GM19395 (cell line): ENCODE data around the gene LIPC.

ENCODE experiments used
- ATAC-seq: cut with Tn5 transposase; IDR thresholded peaks from one replicate; pipeline ENCODE4 v1.9.1; 2021; ENCODE audit warnings: mild to moderate bottlenecking, moderate library complexity; ENCODE audit not compliant: unreplicated experiment

LIPC gene

GRCh38 chr15:58431221-58432149 lies at the start of gene LIPC:
Gene LIPC (plus strand): TSS chr15:58431991. CDS start chr15:58432033, 42 bp downstream.
- no peak for ATAC-seq

- no peak for ATAC-seq
Observed at GRCh38 chr15:58383876-58384275, 47.9 kb upstream of the LIPC start.

- ATAC-seq: no peak
Observed at GRCh38 chr15:58384667-58385066, 47.1 kb upstream of the LIPC start.

GRCh38 chr15:58386081-58386480 lies 45.7 kb upstream of the LIPC start:
- ATAC-seq: no peak

GRCh38 chr15:58386641-58387040 lies 45.1 kb upstream of the LIPC start:
- no peak for ATAC-seq

GRCh38 chr15:58387130-58387529 lies 44.7 kb upstream of the LIPC start:
- ATAC-seq: no peak

GRCh38 chr15:58388211-58388610 lies 43.6 kb upstream of the LIPC start:
- ATAC-seq: no peak

GRCh38 chr15:58390118-58390517 lies 41.7 kb upstream of the LIPC start:
- no peak for ATAC-seq

GRCh38 chr15:58390655-58391054 lies 41.1 kb upstream of the LIPC start:
- no peak for ATAC-seq

GRCh38 chr15:58391088-58391487 lies 40.7 kb upstream of the LIPC start:
- no peak for ATAC-seq

GRCh38 chr15:58392141-58392540 lies 39.6 kb upstream of the LIPC start:
- no peak for ATAC-seq

GRCh38 chr15:58392611-58393161 lies 39.1 kb upstream of the LIPC start:
- ATAC-seq: no peak

GRCh38 chr15:58393241-58393662 lies 38.5 kb upstream of the LIPC start:
- no peak for ATAC-seq

- no peak for ATAC-seq
Observed at GRCh38 chr15:58396181-58396580, 35.6 kb upstream of the LIPC start.

GRCh38 chr15:58398071-58398470 lies 33.7 kb upstream of the LIPC start:
- ATAC-seq: no peak

GRCh38 chr15:58398643-58399042 lies 33.1 kb upstream of the LIPC start:
- no peak for ATAC-seq

- ATAC-seq: no peak
Observed at GRCh38 chr15:58399739-58400138, 32.1 kb upstream of the LIPC start.

- no peak for ATAC-seq
Observed at GRCh38 chr15:58401276-58401675, 30.5 kb upstream of the LIPC start.

GRCh38 chr15:58401991-58402649 lies 29.7 kb upstream of the LIPC start:
- ATAC-seq: no peak

- no peak for ATAC-seq
Observed at GRCh38 chr15:58403581-58403980, 28.2 kb upstream of the LIPC start.

GRCh38 chr15:58404020-58404419 lies 27.8 kb upstream of the LIPC start:
- no peak for ATAC-seq

GRCh38 chr15:58404722-58405121 lies 27.1 kb upstream of the LIPC start:
- ATAC-seq: no peak
